ENCODE results near the gene HLA-DOA. TPM values are rescaled to one million over a fixed set of nuclear protein-coding genes. Genes with fewer than 3 reads are reported as not detected.
A peak's percentile ranks its signal among the peaks of the same experiment; 100 is the strongest.

The HLA-DOA gene
- total and polyA plus RNA-seq, 7 donors, result 1.5 to 42.0 (median 2.4) TPM

- no peak for DNase-seq
- peak overlapping the region in 3 of 4 donors; percentile 21 to 38 (median 21) for H3K27ac ChIP-seq
- no peaks in the 10 kb centered on the region for H3K27me3 ChIP-seq
- 27 to 71% methylated on average over 7 of the region's 7 CpGs for WGBS, 2 donors
- intact Hi-C loops (cut with DNase I), result no loop called here
- peaks cover 66 to 83% (median 79%) of the 10 kb centered on the region in 4 donors for H3K36me3 ChIP-seq
- peaks cover 0 to 82% (median 67%) of the 10 kb centered on the region in 4 donors for H3K4me1 ChIP-seq
- H3K4me3 ChIP-seq, result no peak overlapping the region
- TF ChIP-seq POLR2A (IDR thresholded peaks at IDR 0.05), result no peak
- no peak for TF ChIP-seq EP300 (IDR thresholded peaks at IDR 0.05)
- H3K9me3 ChIP-seq, result no peaks in the 10 kb centered on the region
Observed at GRCh38 chr6:32977953-32978324, 31.5 kb downstream of the HLA-DOA start.

- TF ChIP-seq CTCF (IDR thresholded peaks at IDR 0.05) (no peak), POLR2AphosphoS5 (IDR thresholded peaks at IDR 0.05) (no peak), EP300 (IDR thresholded peaks at IDR 0.05) (no peak), POLR2A (IDR thresholded peaks at IDR 0.05) (no peak)
- peaks cover 0 to 76% (median 67%) of the 10 kb centered on the region in 4 donors for H3K4me1 ChIP-seq
- no peak for DNase-seq
- 47 to 72% methylated on average over 10 of the region's 10 CpGs for WGBS, 2 donors
- H3K36me3 ChIP-seq, result peaks cover 71 to 88% (median 84%) of the 10 kb centered on the region in 4 donors
- H3K27ac ChIP-seq, result peak overlapping the region in 3 of 4 donors; percentile 21 to 38 (median 21)
- intact Hi-C loops (cut with DNase I), result no loop called here
- H3K27me3 ChIP-seq, result no peaks in the 10 kb centered on the region
- no peaks in the 10 kb centered on the region for H3K9me3 ChIP-seq
- no peak overlapping the region for H3K4me3 ChIP-seq
Observed at GRCh38 chr6:32977272-32977952, 32.0 kb downstream of the HLA-DOA start.

GRCh38 chr6:32976334-32977069, 32.9 kb downstream of the HLA-DOA start:
- intact Hi-C loops (cut with DNase I), result no loop called here
- WGBS, 2 donors, result 86 to 89% methylated on average over 7 of the region's 7 CpGs
- Histone ChIP-seq H3K27me3 (no peaks in the 10 kb centered on the region), H3K4me3 (no peak overlapping the region), H3K4me1 (peaks cover 0 to 67% (median 61%) of the 10 kb centered on the region in 4 donors), H3K9me3 (no peaks in the 10 kb centered on the region), H3K27ac (peak overlapping the region in 2 of 4 donors; percentile 12 to 21), H3K36me3 (peaks cover 74 to 85% (median 82%) of the 10 kb centered on the region in 4 donors)
- TF ChIP-seq POLR2AphosphoS5 (IDR thresholded peaks at IDR 0.05), result no peak
- no peak for DNase-seq

- WGBS, 2 donors, result 46 to 62% methylated on average over 2 of the region's 2 CpGs
- H3K9me3 ChIP-seq, result no peaks in the 10 kb centered on the region
- peak overlapping the region in 2 of 4 donors; percentile 21 to 98 for H3K27ac ChIP-seq
- no peaks in the 10 kb centered on the region for H3K27me3 ChIP-seq
- peaks cover 0 to 65% (median 56%) of the 10 kb centered on the region in 4 donors for H3K4me1 ChIP-seq
- peaks cover 74 to 79% (median 76%) of the 10 kb centered on the region in 4 donors for H3K36me3 ChIP-seq
- DNase-seq, result no peak
- TF ChIP-seq EP300 (IDR thresholded peaks at IDR 0.05) (no peak), POLR2A (IDR thresholded peaks at IDR 0.05) (no peak), POLR2AphosphoS5 (IDR thresholded peaks at IDR 0.05) (no peak), CTCF (IDR thresholded peaks at IDR 0.05) (no peak)
- H3K4me3 ChIP-seq, result peak overlapping the region in 1 of 4 donors; percentile 2
- intact Hi-C loops (cut with DNase I), result no loop called here
Observed at GRCh38 chr6:32975886-32976285, 33.5 kb downstream of the HLA-DOA start.

- H3K4me3 ChIP-seq, result peak overlapping the region; percentile 68 to 84 (median 82)
- no peaks in the 10 kb centered on the region for H3K27me3 ChIP-seq
- peak overlapping the region in 3 of 4 donors; percentile 98 to 99 (median 98) for H3K27ac ChIP-seq
- 5 to 13% methylated on average over 14 of the region's 14 CpGs for WGBS, 2 donors
- H3K36me3 ChIP-seq, result peaks cover 62 to 67% (median 65%) of the 10 kb centered on the region in 4 donors
- H3K9me3 ChIP-seq, result no peaks in the 10 kb centered on the region
- no peak for DNase-seq
- TF ChIP-seq POLR2AphosphoS5 (IDR thresholded peaks at IDR 0.05), result no peak
- TF ChIP-seq POLR2A (IDR thresholded peaks at IDR 0.05), result no peak
- TF ChIP-seq EP300 (IDR thresholded peaks at IDR 0.05), result no peak
- no peak for TF ChIP-seq CTCF (IDR thresholded peaks at IDR 0.05)
- intact Hi-C loops (cut with DNase I), result loop anchor here (5.0 kb wide), 1 partner anchor 443 kb away; the partner anchor contains the start of gene CUTA
- peaks cover 0 to 55% (median 46%) of the 10 kb centered on the region in 4 donors for H3K4me1 ChIP-seq
Observed at GRCh38 chr6:32974541-32975308, 34.7 kb downstream of the HLA-DOA start.
